H9 (cell line): ENCODE results near the gene VEGFA. TPM values are rescaled to one million over a fixed set of nuclear protein-coding genes. Genes with fewer than 3 reads are reported as not detected.

Experiments
- DNase-seq: peaks from one replicate; pipeline ENCODE4 v3.0.0-alpha.2; 2017
- H2AFZ ChIP-seq: one replicate; pipeline ENCODE4 v1.6.1; 2013; ENCODE audit warnings: mild to moderate bottlenecking, low read length, control low read depth, moderate library complexity
- H2AK5ac ChIP-seq: 2 replicates; pipeline ENCODE4 v1.6.1; 2013; ENCODE audit warnings: low read length, control low read depth, mixed read lengths; ENCODE audit not compliant: insufficient read length
- H2BK120ac ChIP-seq: one replicate; pipeline ENCODE4 v1.6.1; 2013; ENCODE audit warnings: low read depth, mild to moderate bottlenecking, low read length, control low read depth, inconsistent platforms; ENCODE audit not compliant: poor library complexity, severe bottlenecking
- H2BK12ac ChIP-seq: 2 replicates; pipeline ENCODE4 v1.6.1; 2013; ENCODE audit warnings: low read length, control low read depth, mixed read lengths, low read depth; ENCODE audit not compliant: insufficient read length
- H2BK15ac ChIP-seq: 2 replicates; pipeline ENCODE4 v1.6.1; 2013; ENCODE audit warnings: low read depth, low read length, control low read depth
- H2BK20ac ChIP-seq: one replicate; pipeline ENCODE4 v1.6.1; 2013; ENCODE audit warnings: low read depth, mild to moderate bottlenecking, low read length, control low read depth, inconsistent platforms; ENCODE audit not compliant: poor library complexity, severe bottlenecking
- H2BK5ac ChIP-seq: 2 replicates; pipeline ENCODE4 v1.6.1; 2013; ENCODE audit warnings: low read length, control low read depth, mixed read lengths; ENCODE audit not compliant: insufficient read length
- H3K14ac ChIP-seq: 2 replicates; pipeline ENCODE4 v1.6.1; 2013; ENCODE audit warnings: low read length, control low read depth; ENCODE audit not compliant: insufficient read depth
- H3K18ac ChIP-seq: 2 replicates; pipeline ENCODE4 v1.6.1; 2013; ENCODE audit warnings: low read depth, mild to moderate bottlenecking, mixed read lengths, low read length, control low read depth; ENCODE audit not compliant: insufficient read length
- H3K23ac ChIP-seq: 2 replicates; pipeline ENCODE4 v1.6.1; 2013; ENCODE audit warnings: low read length, control low read depth, mixed read lengths, low read depth; ENCODE audit not compliant: insufficient read length
- H3K23me2 ChIP-seq: 2 replicates; pipeline ENCODE4 v1.6.1; 2013; ENCODE audit warnings: low read depth, mild to moderate bottlenecking, mixed read lengths, low read length, control low read depth; ENCODE audit not compliant: insufficient read length, poor library complexity, severe bottlenecking
- H3K27ac ChIP-seq: 2 replicates; pipeline ENCODE4 v1.5.1; 2013; ENCODE audit warnings: low read length, control low read depth, mixed read lengths, low read depth; ENCODE audit not compliant: insufficient read length
- H3K27me3 ChIP-seq: 2 replicates; pipeline ENCODE4 v1.6.1; 2013; ENCODE audit warnings: low read length, control low read depth, inconsistent platforms; ENCODE audit not compliant: insufficient read depth
- H3K4ac ChIP-seq: 2 replicates; pipeline ENCODE4 v1.6.1; 2013; ENCODE audit warnings: low read depth, mild to moderate bottlenecking, control low read depth, inconsistent platforms, low read length, moderate library complexity
- H3K4me1 ChIP-seq: 2 replicates; pipeline ENCODE4 v1.6.1; 2013; ENCODE audit warnings: low read length, control low read depth, inconsistent platforms; ENCODE audit not compliant: insufficient read depth
- H3K4me2 ChIP-seq: 2 replicates; pipeline ENCODE4 v1.6.1; 2013; ENCODE audit warnings: low read length, control low read depth, mixed read lengths; ENCODE audit not compliant: insufficient read length, insufficient read depth
- H3K56ac ChIP-seq: 2 replicates; pipeline ENCODE4 v1.6.1; 2013; ENCODE audit warnings: low read depth, mild to moderate bottlenecking, mixed read lengths, low read length, control low read depth; ENCODE audit not compliant: insufficient read length
- H3K79me1 ChIP-seq: 2 replicates; pipeline ENCODE4 v1.6.1; 2013; ENCODE audit warnings: low read depth, mild to moderate bottlenecking, moderate library complexity, low read length, control low read depth, inconsistent platforms; ENCODE audit not compliant: insufficient read depth, poor library complexity, severe bottlenecking
- H3K79me2 ChIP-seq: 2 replicates; pipeline ENCODE4 v1.6.1; 2013; ENCODE audit warnings: low read length, control low read depth, inconsistent platforms; ENCODE audit not compliant: insufficient read depth
- H3K9ac ChIP-seq: 2 replicates; pipeline ENCODE4 v1.6.1; 2013; ENCODE audit warnings: low read length, control low read depth, mixed read lengths; ENCODE audit not compliant: insufficient read length; ENCODE audit errors: extremely low read depth
- H3K9me3 ChIP-seq: one replicate; pipeline ENCODE4 v1.6.1; 2013; ENCODE audit warnings: low read depth, low read length, inconsistent platforms; ENCODE audit not compliant: control insufficient read depth
- H3T11ph ChIP-seq: one replicate; pipeline ENCODE4 v1.6.1; 2013; ENCODE audit warnings: mild to moderate bottlenecking, low read length, control low read depth, inconsistent platforms
- H4K20me1 ChIP-seq: one replicate; pipeline ENCODE4 v1.6.1; 2013; ENCODE audit not compliant: control insufficient read depth, insufficient read length, insufficient read depth
- H4K5ac ChIP-seq: 2 replicates; pipeline ENCODE4 v1.6.1; 2013; ENCODE audit warnings: low read depth, mild to moderate bottlenecking, mixed read lengths, low read length, control low read depth; ENCODE audit not compliant: insufficient read length
- H4K8ac ChIP-seq: replicated peaks from 2 replicates; pipeline ENCODE4 v1.6.1; 2013; ENCODE audit warnings: low read length, control low read depth, mixed read lengths, low read depth; ENCODE audit not compliant: insufficient read length
- H4K91ac ChIP-seq: 2 replicates; pipeline ENCODE4 v1.6.1; 2013; ENCODE audit warnings: low read depth, mild to moderate bottlenecking, moderate library complexity, mixed read lengths, low read length, control low read depth; ENCODE audit not compliant: insufficient read length
- H3K27ac Mint-ChIP-seq, 3 experiments: 2 replicates in 2 of 3; 3 replicates in 1 of 3; pipeline ENCODE4 v1.8.0; 2020 to 2021; ENCODE audit warnings: mixed read lengths in 3 of 3, mild to moderate bottlenecking in 1 of 3, moderate library complexity in 1 of 3
- H3K27me3 Mint-ChIP-seq: 2 replicates; pipeline ENCODE4 v1.8.0; 2021; ENCODE audit warnings: low read depth, mild to moderate bottlenecking, moderate library complexity, mixed read lengths
- H3K36me3 Mint-ChIP-seq, 3 experiments: 2 replicates in 2 of 3; 3 replicates in 1 of 3; pipeline ENCODE4 v1.8.0; 2020 to 2021; ENCODE audit warnings: low read depth in 3 of 3, mixed read lengths in 3 of 3; ENCODE audit not compliant: insufficient read depth in 1 of 3
- H3K4me1 Mint-ChIP-seq, 2 experiments: 2 replicates each; pipeline ENCODE4 v1.8.0; 2020; ENCODE audit warnings: mixed read lengths in 2 of 2
- H3K4me3 Mint-ChIP-seq, 2 experiments: 2 replicates in 1 of 2; 3 replicates in 1 of 2; pipeline ENCODE4 v1.8.0; 2020 to 2021; ENCODE audit warnings: mild to moderate bottlenecking in 2 of 2, mixed read lengths in 2 of 2, moderate library complexity in 1 of 2
- H3K9me3 Mint-ChIP-seq, 2 experiments: 2 replicates in 1 of 2; 3 replicates in 1 of 2; pipeline ENCODE4 v1.8.0; 2020; ENCODE audit warnings: mild to moderate bottlenecking in 2 of 2, mixed read lengths in 2 of 2, moderate library complexity in 1 of 2
- CTCF ChIP-seq: fragments of 200-600 bp; sonication (generic); conservative IDR thresholded peaks from 3 replicates; pipeline ENCODE4 v1.8.0; 2021; ENCODE audit warnings: antibody characterized with exemption, mild to moderate bottlenecking
- WGBS: extraction: QIAGEN DNeasy Blood & Tissue Kit; methylation state at CpG from one replicate; pipeline ENCODE4 v1.1.7; 2013; ENCODE audit warnings: missing lambda C conversion rate, low lambda C conversion rate, mixed read lengths; ENCODE audit not compliant: insufficient read length; ENCODE audit errors: extremely low coverage; 5-methylcytosine and 5-hydroxymethylcytosine counted together
- total RNA-seq: library from RNA; stranded (reverse); gene quantifications from 2 replicates; pipeline ENCODE4 v1.2.1, GENCODE V29; 2021

The VEGFA gene
- total RNA-seq, 1 experiment from 2014 or later, result 47.9 TPM

- H3K27me3 ChIP-seq, result no peaks in the 10 kb centered on the region
- H3K79me1 ChIP-seq, result no peaks in the 10 kb centered on the region
- H2BK120ac ChIP-seq, result no peak overlapping the region
- no peak for DNase-seq
- no peak overlapping the region for H3K14ac ChIP-seq
- peaks cover 40 to 58% of the 10 kb centered on the region in 2 experiments for H3K4me1 Mint-ChIP-seq
- H3K4me2 ChIP-seq, result no peak overlapping the region
- no peak overlapping the region for H4K91ac ChIP-seq
- H3T11ph ChIP-seq, result no peak overlapping the region
- H4K8ac ChIP-seq, result no peak overlapping the region
- H3K18ac ChIP-seq, result no peak overlapping the region
- no peak overlapping the region for H3K4me3 Mint-ChIP-seq
- no peak overlapping the region for H3K9ac ChIP-seq
- no peak overlapping the region for H3K4ac ChIP-seq
- H3K36me3 Mint-ChIP-seq, result no peaks in the 10 kb centered on the region
- no peaks in the 10 kb centered on the region for H3K23me2 ChIP-seq
- no peak overlapping the region for H2BK5ac ChIP-seq
- peaks cover 4% of the 10 kb centered on the region for H3K27me3 Mint-ChIP-seq
- H4K5ac ChIP-seq, result no peak overlapping the region
- H3K27ac ChIP-seq, result no peak overlapping the region
- no peaks in the 10 kb centered on the region for H3K79me2 ChIP-seq
- no peak overlapping the region for H3K23ac ChIP-seq
- no peak overlapping the region for H3K56ac ChIP-seq
- TF ChIP-seq CTCF, result no peak
- no peak overlapping the region for H2AK5ac ChIP-seq
- H3K4me1 ChIP-seq, result peaks cover 3% of the 10 kb centered on the region; the same call in 1 of the 2 replicates
- no peaks in the 10 kb centered on the region for H3K9me3 ChIP-seq
- no peaks in the 10 kb centered on the region for H4K20me1 ChIP-seq
- no peaks in the 10 kb centered on the region; a peak in 1 of 5 replicates for H3K9me3 Mint-ChIP-seq
- no peak overlapping the region; a peak in 1 of 7 replicates for H3K27ac Mint-ChIP-seq
- no peak overlapping the region for H2AFZ ChIP-seq
- no peak overlapping the region for H2BK12ac ChIP-seq
- no CpG with 5 or more reads among the region's 15 CpGs for WGBS
- no peak overlapping the region for H2BK20ac ChIP-seq
- H2BK15ac ChIP-seq, result no peak overlapping the region
Measured at GRCh38 chr6:43760210-43761168, 9.5 kb upstream of the VEGFA start.
